WTC11 (cell line): Measurements from ENCODE around the gene RAB10. TPM values are rescaled to one million over a fixed set of nuclear protein-coding genes. Genes with fewer than 3 reads are reported as not detected.

ENCODE experiments used
- ATAC-seq: fragments of 200-7000 bp; cut with Tn5 transposase; 2 replicates; pipeline ENCODE4 v1.10.0; 2021; ENCODE audit warnings: mild to moderate bottlenecking, moderate library complexity
- CTCF ChIA-PET: fragments of 300-600 bp; sonication (Branson Sonifier 250); formaldehyde crosslinking; loops from one replicate; lab custom pipeline; 2021; ENCODE audit warnings: antibody characterized with exemption; lab: Charles Lee
- POLR2A ChIA-PET: fragments of 350-600 bp; sonication (Branson Sonifier 250); formaldehyde crosslinking; loops from one replicate; lab custom pipeline; 2021; ENCODE audit warnings: antibody characterized with exemption; lab: Charles Lee
- DNase-seq: peaks from one replicate; pipeline ENCODE4 v3.0.0; 2021; ENCODE audit warnings: low spot score
- H3K27ac Mint-ChIP-seq: 2 replicates; pipeline ENCODE4 v1.8.0; 2021; ENCODE audit warnings: mixed read lengths
- H3K27me3 Mint-ChIP-seq: 2 replicates; pipeline ENCODE4 v1.8.0; 2021; ENCODE audit warnings: low read depth, mild to moderate bottlenecking, moderate library complexity, mixed read lengths
- H3K36me3 Mint-ChIP-seq: 2 replicates; pipeline ENCODE4 v1.8.0; 2021; ENCODE audit warnings: mixed read lengths
- H3K4me1 Mint-ChIP-seq: 2 replicates; pipeline ENCODE4 v1.8.0; 2022; ENCODE audit warnings: mixed read lengths
- H3K4me3 Mint-ChIP-seq: 2 replicates; pipeline ENCODE4 v1.8.0; 2021; ENCODE audit warnings: mild to moderate bottlenecking, moderate library complexity, mixed read lengths
- H3K9me3 Mint-ChIP-seq: 2 replicates; pipeline ENCODE4 v1.8.0; 2021; ENCODE audit warnings: mixed read lengths
- CREB1 ChIP-seq: sonication (generic); formaldehyde crosslinking; IDR thresholded peaks from 2 replicates; pipeline ENCODE4 v1.8.0; 2023; ENCODE audit warnings: mild to moderate bottlenecking, missing genetic modification reagents
- ETV6 ChIP-seq: sonication (generic); formaldehyde crosslinking; IDR thresholded peaks from 2 replicates; pipeline ENCODE4 v1.8.1; 2022; ENCODE audit warnings: mild to moderate bottlenecking, missing genetic modification reagents
- FOXP1 ChIP-seq: sonication (generic); formaldehyde crosslinking; IDR thresholded peaks from 2 replicates; pipeline ENCODE4 v1.8.0; 2022; ENCODE audit warnings: missing genetic modification reagents, mild to moderate bottlenecking, moderate library complexity, borderline replicate concordance
- GTF2I ChIP-seq: fragments of 250-450 bp; sonication (Bioruptor Pico); conservative IDR thresholded peaks from 2 replicates; pipeline ENCODE4 v1.4.0; 2021; ENCODE audit warnings: mild to moderate bottlenecking
- JAZF1 ChIP-seq: fragments of 250-450 bp; sonication (Bioruptor Pico); IDR thresholded peaks from 2 replicates; pipeline ENCODE4 v1.9.0; 2021; ENCODE audit warnings: moderate library complexity, mild to moderate bottlenecking, inconsistent platforms
- KAT7 ChIP-seq: sonication (generic); formaldehyde crosslinking; IDR thresholded peaks from 2 replicates; pipeline ENCODE4 v1.8.1; 2023; ENCODE audit warnings: missing genetic modification reagents, mild to moderate bottlenecking, borderline replicate concordance
- MXD4 ChIP-seq: fragments of 250-450 bp; sonication (Bioruptor Pico); IDR thresholded peaks from 2 replicates; pipeline ENCODE4 v1.8.0; 2021; ENCODE audit warnings: mild to moderate bottlenecking, moderate library complexity, borderline replicate concordance
- MYBL2 ChIP-seq: sonication (generic); formaldehyde crosslinking; IDR thresholded peaks from 2 replicates; pipeline ENCODE4 v1.8.1; 2023; ENCODE audit warnings: mild to moderate bottlenecking, moderate library complexity, missing genetic modification reagents
- NFATC4 ChIP-seq: fragments of 250-450 bp; sonication (Bioruptor Pico); IDR thresholded peaks from 2 replicates; pipeline ENCODE4 v1.9.0; 2021; ENCODE audit warnings: mild to moderate bottlenecking
- NFE2L1 ChIP-seq: sonication (generic); formaldehyde crosslinking; IDR thresholded peaks from 2 replicates; pipeline ENCODE4 v1.8.1; 2023; ENCODE audit warnings: missing genetic modification reagents
- OVOL2 ChIP-seq: fragments of 250-450 bp; sonication (Bioruptor Pico); IDR thresholded peaks from 2 replicates; pipeline ENCODE4 v1.9.0; 2021; ENCODE audit warnings: mild to moderate bottlenecking, borderline replicate concordance
- RORB ChIP-seq: fragments of 250-450 bp; sonication (Bioruptor Pico); IDR thresholded peaks from 2 replicates; pipeline ENCODE4 v1.9.0; 2021; ENCODE audit warnings: mild to moderate bottlenecking
- SMAD4 ChIP-seq: sonication (generic); formaldehyde crosslinking; IDR thresholded peaks from 2 replicates; pipeline ENCODE4 v1.8.0; 2022; ENCODE audit warnings: mild to moderate bottlenecking, missing genetic modification reagents
- TEAD1 ChIP-seq: sonication (generic); formaldehyde crosslinking; IDR thresholded peaks from 2 replicates; pipeline ENCODE4 v1.8.0; 2022; ENCODE audit warnings: mild to moderate bottlenecking, missing genetic modification reagents
- ZNF121 ChIP-seq: sonication (generic); formaldehyde crosslinking; IDR thresholded peaks from 2 replicates; pipeline ENCODE4 v1.8.0; 2023; ENCODE audit warnings: missing genetic modification reagents
- ZNF219 ChIP-seq: sonication (generic); formaldehyde crosslinking; IDR thresholded peaks from 2 replicates; pipeline ENCODE4 v1.8.0; 2023; ENCODE audit warnings: missing genetic modification reagents, mild to moderate bottlenecking, borderline replicate concordance
- ZNF232 ChIP-seq: sonication (generic); formaldehyde crosslinking; IDR thresholded peaks from 2 replicates; pipeline ENCODE4 v1.8.0; 2022; ENCODE audit warnings: mild to moderate bottlenecking, missing genetic modification reagents
- ZNF263 ChIP-seq: sonication (generic); formaldehyde crosslinking; IDR thresholded peaks from 2 replicates; pipeline ENCODE4 v1.8.1; 2022; ENCODE audit warnings: low read depth, mild to moderate bottlenecking, moderate library complexity, missing genetic modification reagents
- total RNA-seq: library from RNA; stranded (reverse); gene quantifications from 3 replicates; pipeline ENCODE4 v1.2.3, GENCODE V29; 2021
- TF ChIP-seq, protein P1 (sequence below): sonication (generic); formaldehyde crosslinking; IDR thresholded peaks from 2 replicates; pipeline ENCODE4 v1.8.0; 2022; ENCODE audit warnings: mild to moderate bottlenecking, missing genetic modification reagents
- TF ChIP-seq, protein P2 (sequence below): fragments of 250-450 bp; sonication (Bioruptor Pico); IDR thresholded peaks from 2 replicates; pipeline ENCODE4 v2.1.2; 2022; ENCODE audit warnings: mild to moderate bottlenecking, moderate library complexity
- TF ChIP-seq, protein P3 (sequence below): sonication (generic); formaldehyde crosslinking; IDR thresholded peaks from 2 replicates; pipeline ENCODE4 v1.8.0; 2022; ENCODE audit warnings: mild to moderate bottlenecking, missing genetic modification reagents
- TF ChIP-seq, protein P4 (sequence below): sonication (generic); formaldehyde crosslinking; IDR thresholded peaks from 2 replicates; pipeline ENCODE4 v1.8.1; 2023; ENCODE audit warnings: mild to moderate bottlenecking, missing genetic modification reagents, moderate library complexity
- TF ChIP-seq, protein P5 (sequence below): sonication (generic); formaldehyde crosslinking; IDR thresholded peaks from 2 replicates; pipeline ENCODE4 v1.8.0; 2023; ENCODE audit warnings: missing genetic modification reagents, mild to moderate bottlenecking, borderline replicate concordance

RAB10 gene
- total RNA-seq, 1 experiment from 2014 or later, result 127 TPM

DNA sequence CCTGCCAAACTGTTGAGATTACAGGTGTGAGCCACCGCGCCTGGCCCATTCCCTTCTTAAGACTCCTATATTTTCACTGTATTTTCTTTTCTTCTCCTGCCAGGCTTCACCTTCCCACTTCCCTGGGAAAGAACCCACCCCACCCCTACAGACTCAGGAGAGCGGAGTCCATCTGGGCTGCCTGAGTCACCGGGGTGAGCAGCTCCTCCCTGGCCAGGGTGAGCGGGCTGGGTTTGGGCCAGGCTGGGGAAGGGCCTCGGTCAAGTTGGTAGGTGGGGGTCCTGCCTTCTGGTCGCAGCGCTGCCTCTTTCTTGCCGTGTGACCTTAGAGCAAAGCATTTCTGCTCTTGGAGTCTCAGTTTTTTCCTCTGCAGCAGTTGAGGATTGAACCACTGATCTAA, 136.9 kb downstream of the RAB10 start:
- no peak overlapping the region for H3K4me3 Mint-ChIP-seq
- ChIA-PET POLR2A (no interaction called here), CTCF (interaction anchor here (0.6 to 3.3 kb wide), 5 partner anchors 11 to 471 kb away, joined by 3 to 53 read pairs (median 4); partner anchors contain the start of gene ASXL2)
- H3K27ac Mint-ChIP-seq, result no peak overlapping the region
- no peak for ATAC-seq
- no peaks in the 10 kb centered on the region for H3K9me3 Mint-ChIP-seq
- TF ChIP-seq KAT7 (CRISPR knock-in tag) (no peak), MXD4 (CRISPR knock-in tag) (no peak), JAZF1 (CRISPR knock-in tag) (no peak), TEAD1 (CRISPR knock-in tag) (no peak), RORB (CRISPR knock-in tag) (no peak), GTF2I (CRISPR knock-in tag) (no peak), ZNF263 (CRISPR knock-in tag) (no peak), SMAD4 (CRISPR knock-in tag) (no peak), ZNF232 (CRISPR knock-in tag) (no peak), MYBL2 (CRISPR knock-in tag) (no peak), ZNF219 (CRISPR knock-in tag) (no peak), OVOL2 (CRISPR knock-in tag) (no peak), ETV6 (CRISPR knock-in tag) (no peak), NFE2L1 (no peak), NFATC4 (CRISPR knock-in tag) (no peak), ZNF121 (no peak)
- TF ChIP-seq, protein P1, sequence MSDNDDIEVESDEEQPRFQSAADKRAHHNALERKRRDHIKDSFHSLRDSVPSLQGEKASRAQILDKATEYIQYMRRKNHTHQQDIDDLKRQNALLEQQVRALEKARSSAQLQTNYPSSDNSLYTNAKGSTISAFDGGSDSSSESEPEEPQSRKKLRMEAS (CRISPR knock-in tag), result no peak
- TF ChIP-seq, protein P2, sequence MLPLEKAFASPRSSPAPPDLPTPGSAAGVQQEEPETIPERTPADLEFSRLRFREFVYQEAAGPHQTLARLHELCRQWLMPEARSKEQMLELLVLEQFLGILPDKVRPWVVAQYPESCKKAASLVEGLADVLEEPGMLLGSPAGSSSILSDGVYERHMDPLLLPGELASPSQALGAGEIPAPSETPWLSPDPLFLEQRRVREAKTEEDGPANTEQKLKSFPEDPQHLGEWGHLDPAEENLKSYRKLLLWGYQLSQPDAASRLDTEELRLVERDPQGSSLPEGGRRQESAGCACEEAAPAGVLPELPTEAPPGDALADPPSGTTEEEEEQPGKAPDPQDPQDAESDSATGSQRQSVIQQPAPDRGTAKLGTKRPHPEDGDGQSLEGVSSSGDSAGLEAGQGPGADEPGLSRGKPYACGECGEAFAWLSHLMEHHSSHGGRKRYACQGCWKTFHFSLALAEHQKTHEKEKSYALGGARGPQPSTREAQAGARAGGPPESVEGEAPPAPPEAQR (CRISPR knock-in tag), result no peak
- TF ChIP-seq, protein P3, sequence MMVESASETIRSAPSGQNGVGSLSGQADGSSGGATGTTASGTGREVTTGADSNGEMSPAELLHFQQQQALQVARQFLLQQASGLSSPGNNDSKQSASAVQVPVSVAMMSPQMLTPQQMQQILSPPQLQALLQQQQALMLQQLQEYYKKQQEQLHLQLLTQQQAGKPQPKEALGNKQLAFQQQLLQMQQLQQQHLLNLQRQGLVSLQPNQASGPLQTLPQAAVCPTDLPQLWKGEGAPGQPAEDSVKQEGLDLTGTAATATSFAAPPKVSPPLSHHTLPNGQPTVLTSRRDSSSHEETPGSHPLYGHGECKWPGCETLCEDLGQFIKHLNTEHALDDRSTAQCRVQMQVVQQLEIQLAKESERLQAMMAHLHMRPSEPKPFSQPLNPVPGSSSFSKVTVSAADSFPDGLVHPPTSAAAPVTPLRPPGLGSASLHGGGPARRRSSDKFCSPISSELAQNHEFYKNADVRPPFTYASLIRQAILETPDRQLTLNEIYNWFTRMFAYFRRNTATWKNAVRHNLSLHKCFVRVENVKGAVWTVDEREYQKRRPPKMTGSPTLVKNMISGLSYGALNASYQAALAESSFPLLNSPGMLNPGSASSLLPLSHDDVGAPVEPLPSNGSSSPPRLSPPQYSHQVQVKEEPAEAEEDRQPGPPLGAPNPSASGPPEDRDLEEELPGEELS, result no peak
- H3K36me3 Mint-ChIP-seq, result no peaks in the 10 kb centered on the region
- peaks cover 11% of the 10 kb centered on the region for H3K27me3 Mint-ChIP-seq
- H3K4me1 Mint-ChIP-seq, result peaks cover 7% of the 10 kb centered on the region
- DNase-seq, result no peak

DNA sequence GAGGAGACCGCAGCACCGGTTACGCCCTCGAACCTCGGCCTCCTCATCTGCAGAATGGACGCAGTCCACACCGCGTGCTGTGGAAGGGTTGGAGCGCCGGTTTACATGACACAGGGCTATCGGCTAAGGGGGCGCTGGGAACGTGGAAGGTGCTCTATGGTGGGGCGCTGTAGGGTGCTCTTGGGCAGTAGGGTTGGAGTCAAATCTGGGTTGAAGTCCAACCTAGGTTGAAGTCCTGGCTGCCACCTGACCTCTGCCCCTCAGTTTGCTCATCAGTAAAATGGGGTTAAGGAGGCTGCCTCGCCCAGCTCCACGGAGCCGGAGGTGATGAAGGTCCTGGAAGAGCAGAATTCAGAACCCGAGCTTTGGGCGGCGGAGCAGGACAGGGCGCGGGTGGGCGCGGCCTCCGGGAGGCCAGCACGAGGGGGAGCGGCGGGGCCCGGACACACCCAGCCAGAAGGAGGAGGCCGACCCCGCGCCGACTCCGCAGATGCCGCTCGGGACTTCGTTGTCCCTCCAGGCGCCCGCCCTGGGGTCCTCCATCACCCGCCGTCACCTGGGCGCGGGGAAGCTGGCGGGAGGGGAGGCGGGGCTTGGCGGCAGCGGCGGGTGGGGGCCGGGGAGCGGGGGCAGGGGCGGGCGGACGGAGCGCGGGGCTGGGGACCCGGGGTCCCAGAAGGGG, 138.4 kb downstream of the RAB10 start:
- Mint-ChIP-seq H3K27ac (no peak overlapping the region), H3K27me3 (peaks cover 11% of the 10 kb centered on the region), H3K36me3 (no peaks in the 10 kb centered on the region), H3K4me1 (peaks cover 9% of the 10 kb centered on the region), H3K4me3 (peak overlapping the region; percentile 73), H3K9me3 (no peaks in the 10 kb centered on the region)
- DNase-seq, result peak; percentile 55
- CTCF ChIA-PET, result interaction anchor here (0.5 to 3.3 kb wide), 17 partner anchors 11 to 331 kb away, joined by 3 to 53 read pairs (median 4); partner anchors contain the start of genes ADGRF3, ASXL2, HADHA and HADHB
- POLR2A ChIA-PET, result interaction anchor here (1.0 kb wide), 1 partner anchor 12 kb away, joined by 3 read pairs; no protein-coding TSS in a partner anchor
- TF ChIP-seq CREB1 (CRISPR knock-in tag), result no peak
- TF ChIP-seq, protein P4, sequence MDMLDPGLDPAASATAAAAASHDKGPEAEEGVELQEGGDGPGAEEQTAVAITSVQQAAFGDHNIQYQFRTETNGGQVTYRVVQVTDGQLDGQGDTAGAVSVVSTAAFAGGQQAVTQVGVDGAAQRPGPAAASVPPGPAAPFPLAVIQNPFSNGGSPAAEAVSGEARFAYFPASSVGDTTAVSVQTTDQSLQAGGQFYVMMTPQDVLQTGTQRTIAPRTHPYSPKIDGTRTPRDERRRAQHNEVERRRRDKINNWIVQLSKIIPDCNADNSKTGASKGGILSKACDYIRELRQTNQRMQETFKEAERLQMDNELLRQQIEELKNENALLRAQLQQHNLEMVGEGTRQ (CRISPR knock-in tag), result peak; percentile 41; the same call in 1 of the 2 replicates
- peak; percentile 98 for TF ChIP-seq GTF2I (CRISPR knock-in tag)
- TF ChIP-seq, protein P5, sequence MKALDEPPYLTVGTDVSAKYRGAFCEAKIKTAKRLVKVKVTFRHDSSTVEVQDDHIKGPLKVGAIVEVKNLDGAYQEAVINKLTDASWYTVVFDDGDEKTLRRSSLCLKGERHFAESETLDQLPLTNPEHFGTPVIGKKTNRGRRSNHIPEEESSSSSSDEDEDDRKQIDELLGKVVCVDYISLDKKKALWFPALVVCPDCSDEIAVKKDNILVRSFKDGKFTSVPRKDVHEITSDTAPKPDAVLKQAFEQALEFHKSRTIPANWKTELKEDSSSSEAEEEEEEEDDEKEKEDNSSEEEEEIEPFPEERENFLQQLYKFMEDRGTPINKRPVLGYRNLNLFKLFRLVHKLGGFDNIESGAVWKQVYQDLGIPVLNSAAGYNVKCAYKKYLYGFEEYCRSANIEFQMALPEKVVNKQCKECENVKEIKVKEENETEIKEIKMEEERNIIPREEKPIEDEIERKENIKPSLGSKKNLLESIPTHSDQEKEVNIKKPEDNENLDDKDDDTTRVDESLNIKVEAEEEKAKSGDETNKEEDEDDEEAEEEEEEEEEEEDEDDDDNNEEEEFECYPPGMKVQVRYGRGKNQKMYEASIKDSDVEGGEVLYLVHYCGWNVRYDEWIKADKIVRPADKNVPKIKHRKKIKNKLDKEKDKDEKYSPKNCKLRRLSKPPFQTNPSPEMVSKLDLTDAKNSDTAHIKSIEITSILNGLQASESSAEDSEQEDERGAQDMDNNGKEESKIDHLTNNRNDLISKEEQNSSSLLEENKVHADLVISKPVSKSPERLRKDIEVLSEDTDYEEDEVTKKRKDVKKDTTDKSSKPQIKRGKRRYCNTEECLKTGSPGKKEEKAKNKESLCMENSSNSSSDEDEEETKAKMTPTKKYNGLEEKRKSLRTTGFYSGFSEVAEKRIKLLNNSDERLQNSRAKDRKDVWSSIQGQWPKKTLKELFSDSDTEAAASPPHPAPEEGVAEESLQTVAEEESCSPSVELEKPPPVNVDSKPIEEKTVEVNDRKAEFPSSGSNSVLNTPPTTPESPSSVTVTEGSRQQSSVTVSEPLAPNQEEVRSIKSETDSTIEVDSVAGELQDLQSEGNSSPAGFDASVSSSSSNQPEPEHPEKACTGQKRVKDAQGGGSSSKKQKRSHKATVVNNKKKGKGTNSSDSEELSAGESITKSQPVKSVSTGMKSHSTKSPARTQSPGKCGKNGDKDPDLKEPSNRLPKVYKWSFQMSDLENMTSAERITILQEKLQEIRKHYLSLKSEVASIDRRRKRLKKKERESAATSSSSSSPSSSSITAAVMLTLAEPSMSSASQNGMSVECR, result 0 out of 2 replicates have a peak, but pooled peaks have one; percentile 17
- no peak for TF ChIP-seq FOXP1 (CRISPR knock-in tag)
- peak; percentile 10 for ATAC-seq
